Measurements from ENCODE around the gene TLE3.
"Not testable (repeated sequence)": the region's sequence is repeated elsewhere in the genome, so short reads cannot be mapped to it uniquely, and the experiment has no call there.

Gene TLE3

GRCh38 chr15:70125605-70126004, 27.9 kb upstream of the TLE3 start:
- no peak for DNase-seq

- DNase-seq = peak; percentile 48 to 76
Measured at GRCh38 chr15:70121624-70122302, 24.0 kb upstream of the TLE3 start.

- DNase-seq = no peak
Measured at GRCh38 chr15:70120958-70121623, 23.4 kb upstream of the TLE3 start.

- DNase-seq = no peak
Measured at GRCh38 chr15:70119911-70120508, 22.3 kb upstream of the TLE3 start.

GRCh38 chr15:70118599-70118998, 20.9 kb upstream of the TLE3 start:
- DNase-seq = no peak

GRCh38 chr15:70116317-70116716, 18.6 kb upstream of the TLE3 start:
- DNase-seq = no peak

GRCh38 chr15:70114221-70114620, 16.5 kb upstream of the TLE3 start:
- DNase-seq = no peak

- DNase-seq = no peak
Measured at GRCh38 chr15:70113304-70113700, 15.6 kb upstream of the TLE3 start.

- DNase-seq = not testable (repeated sequence)
Measured at GRCh38 chr15:70112572-70113303, 15.0 kb upstream of the TLE3 start.

GRCh38 chr15:70112074-70112395, 14.3 kb upstream of the TLE3 start:
- no peak for DNase-seq

- peak; percentile 47 to 88 for DNase-seq
Measured at GRCh38 chr15:70111203-70112073, 13.7 kb upstream of the TLE3 start.

- peak in 1 of 2 experiments; percentile 8 for DNase-seq
Measured at GRCh38 chr15:70109978-70110377, 12.3 kb upstream of the TLE3 start.

GRCh38 chr15:70109531-70109930, 11.8 kb upstream of the TLE3 start:
- DNase-seq = no peak

- no peak for DNase-seq
Measured at GRCh38 chr15:70103880-70104626, 6.3 kb upstream of the TLE3 start.

- DNase-seq = no peak
Measured at GRCh38 chr15:70102827-70103226, 5.1 kb upstream of the TLE3 start.

GRCh38 chr15:70101459-70102113, 3.9 kb upstream of the TLE3 start:
- DNase-seq = peak; percentile 79 to 97

GRCh38 chr15:70100474-70101341, 3.0 kb upstream of the TLE3 start:
- DNase-seq = peak; percentile 30 to 73

- DNase-seq = peak in 1 of 2 experiments; percentile 39
Measured at GRCh38 chr15:70099967-70100473, 2.3 kb upstream of the TLE3 start.

- peak; percentile 95 to 99 for DNase-seq
Measured at GRCh38 chr15:70099167-70099966, 1.6 kb upstream of the TLE3 start.

Measured in NCI-H446 (cell line).